ENCODE data around the gene MYBPH.

MYBPH gene, protein sequence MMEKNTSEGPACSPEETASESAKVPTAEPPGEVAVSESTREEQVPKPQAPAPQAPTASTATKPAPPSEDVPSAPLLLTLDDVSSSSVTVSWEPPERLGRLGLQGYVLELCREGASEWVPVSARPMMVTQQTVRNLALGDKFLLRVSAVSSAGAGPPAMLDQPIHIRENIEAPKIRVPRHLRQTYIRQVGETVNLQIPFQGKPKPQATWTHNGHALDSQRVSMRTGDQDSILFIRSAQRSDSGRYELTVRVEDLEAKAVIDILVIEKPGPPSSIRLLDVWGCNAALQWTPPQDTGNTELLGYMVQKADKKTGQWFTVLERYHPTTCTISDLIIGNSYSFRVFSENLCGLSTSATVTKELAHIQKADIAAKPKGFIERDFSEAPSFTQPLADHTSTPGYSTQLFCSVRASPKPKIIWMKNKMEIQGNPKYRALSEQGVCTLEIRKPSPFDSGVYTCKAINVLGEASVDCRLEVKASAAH

DNA sequence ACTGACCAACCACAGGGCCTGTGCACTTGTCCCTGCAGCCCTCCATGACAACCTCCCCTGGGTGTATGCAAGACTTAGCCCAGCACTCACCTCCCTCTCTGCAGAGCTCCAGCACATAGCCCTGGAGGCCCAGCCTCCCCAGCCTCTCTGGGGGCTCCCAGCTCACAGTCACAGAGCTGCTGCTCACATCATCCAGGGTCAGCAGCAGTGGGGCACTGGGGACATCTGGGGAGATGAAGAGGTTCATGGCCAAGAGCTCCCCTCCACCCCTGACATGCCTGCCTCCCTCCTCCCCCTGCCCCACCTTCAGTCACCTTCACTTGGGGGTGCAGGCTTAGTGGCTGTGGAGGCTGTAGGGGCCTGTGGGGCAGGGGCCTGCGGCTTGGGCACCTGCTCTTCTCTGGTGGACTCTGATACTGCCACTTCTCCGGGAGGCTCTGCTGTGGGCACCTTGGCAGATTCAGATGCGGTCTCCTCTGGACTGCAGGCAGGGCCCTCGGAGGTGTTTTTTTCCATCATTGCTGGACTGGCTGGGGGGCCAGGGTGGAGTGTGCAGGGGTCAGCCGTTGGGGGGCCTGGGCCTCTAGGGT, at the start of gene MYBPH:
Gene MYBPH, minus strand, starts transcription at position 590 of the 590 bp plus-strand sequence. Its CDS starts 71 bp downstream, at position 519.
- DNase-seq (ENCODE audit: low read depth in 2 of 2, low spot score in 1 of 2): no peak

DNA sequence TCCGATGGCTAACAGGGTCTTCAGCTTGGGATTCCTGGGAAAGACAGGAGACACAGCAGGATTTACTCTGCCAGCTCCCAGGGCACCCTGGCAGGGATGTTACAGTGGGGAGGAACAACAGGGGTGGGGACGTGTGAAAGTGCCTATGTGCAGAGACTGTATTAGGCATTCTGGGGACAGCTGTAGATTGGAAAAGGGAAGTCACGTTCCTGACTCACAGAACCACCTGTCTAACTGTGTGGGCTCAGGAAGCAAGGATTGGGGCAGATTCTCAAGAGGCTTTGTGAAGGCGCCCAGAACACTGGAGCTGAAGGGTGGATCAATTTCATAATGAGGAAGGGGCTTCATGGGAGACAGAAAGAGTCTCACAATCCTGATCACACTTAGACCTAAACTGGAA, 49.4 kb upstream of the MYBPH start:
- no peak for DNase-seq (ENCODE audit: low read depth in 2 of 2, low spot score in 1 of 2)

DNA sequence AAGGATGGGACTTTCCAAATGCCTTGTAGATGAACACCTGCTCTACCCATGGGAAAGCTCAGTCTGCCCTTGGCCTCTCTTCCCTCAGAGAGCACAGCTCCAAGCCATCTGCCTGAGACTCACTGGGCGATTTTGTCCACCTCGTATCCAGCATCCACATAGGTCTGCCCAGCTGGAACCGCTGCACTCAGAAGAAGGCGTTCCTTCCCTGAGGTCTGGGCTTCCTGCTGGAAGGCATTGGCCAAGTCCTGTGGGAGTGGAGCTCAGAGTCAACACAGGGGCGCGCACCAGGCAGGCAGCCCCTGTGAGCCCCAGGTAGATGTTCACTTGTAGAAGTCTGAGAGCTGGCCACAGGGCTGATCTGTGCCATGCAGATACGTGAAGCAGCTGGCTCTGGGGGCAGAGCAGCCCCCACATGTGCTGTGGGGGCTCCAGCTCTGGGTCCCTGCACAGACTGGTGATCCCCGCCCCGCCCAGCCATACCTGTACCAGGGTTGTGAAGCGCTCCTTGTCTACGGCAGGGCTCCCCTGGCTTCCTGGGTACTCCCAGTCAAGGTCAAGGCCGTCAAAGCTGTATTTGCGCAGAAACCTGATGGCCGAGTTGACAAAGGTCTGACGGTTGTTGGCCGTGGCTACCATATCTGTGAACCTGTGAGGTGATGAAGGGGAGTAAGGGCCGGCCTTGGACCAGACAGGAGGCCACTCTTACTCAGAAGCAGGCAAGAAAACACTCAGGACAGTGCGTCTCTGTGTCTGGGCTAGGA, 47.6 kb upstream of the MYBPH start:
- DNase-seq (ENCODE audit: low read depth in 2 of 2, low spot score in 1 of 2): no peak

DNA sequence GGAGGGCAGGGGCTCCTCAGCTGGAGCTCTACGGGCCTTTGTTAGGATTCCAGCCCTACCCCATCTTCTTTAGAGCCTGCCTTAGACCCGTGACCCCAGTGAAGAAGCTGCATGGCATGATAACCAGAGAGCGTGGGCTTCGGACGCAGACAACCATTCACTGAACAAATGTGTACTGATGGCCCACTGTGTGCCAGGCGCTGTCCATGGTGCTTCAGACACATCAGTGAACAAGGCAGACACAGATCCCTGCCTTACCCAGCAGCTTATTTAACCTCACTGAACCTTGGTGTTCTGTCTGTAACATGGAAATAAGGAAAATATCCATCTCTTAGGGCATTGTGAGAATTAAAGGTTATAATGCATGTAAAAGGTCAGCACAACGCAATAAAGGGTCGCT, 44.3 kb upstream of the MYBPH start:
- DNase-seq (ENCODE audit: low read depth in 2 of 2, low spot score in 1 of 2): no peak

DNA sequence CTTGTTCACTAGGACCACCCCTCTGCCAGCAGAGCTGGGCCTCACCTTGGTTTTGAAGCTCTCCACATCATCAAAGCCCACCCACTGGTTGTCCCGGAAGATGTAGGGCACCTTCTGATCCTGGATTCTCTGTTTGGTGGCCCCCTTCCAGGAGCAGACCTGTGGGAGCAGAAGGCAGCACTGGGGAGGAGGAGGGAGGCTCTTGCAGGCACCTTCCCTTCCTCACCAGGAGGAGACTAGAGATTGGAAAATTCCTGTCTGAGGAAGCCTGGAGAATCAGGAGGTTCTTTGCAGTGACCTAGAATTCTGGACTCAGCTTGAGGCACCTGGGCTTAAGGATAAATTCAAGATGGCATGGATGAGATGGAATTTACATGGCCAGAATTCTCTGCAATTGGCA, 43.5 kb upstream of the MYBPH start:
- DNase-seq (ENCODE audit: low read depth in 2 of 2, low spot score in 1 of 2): no peak

DNA sequence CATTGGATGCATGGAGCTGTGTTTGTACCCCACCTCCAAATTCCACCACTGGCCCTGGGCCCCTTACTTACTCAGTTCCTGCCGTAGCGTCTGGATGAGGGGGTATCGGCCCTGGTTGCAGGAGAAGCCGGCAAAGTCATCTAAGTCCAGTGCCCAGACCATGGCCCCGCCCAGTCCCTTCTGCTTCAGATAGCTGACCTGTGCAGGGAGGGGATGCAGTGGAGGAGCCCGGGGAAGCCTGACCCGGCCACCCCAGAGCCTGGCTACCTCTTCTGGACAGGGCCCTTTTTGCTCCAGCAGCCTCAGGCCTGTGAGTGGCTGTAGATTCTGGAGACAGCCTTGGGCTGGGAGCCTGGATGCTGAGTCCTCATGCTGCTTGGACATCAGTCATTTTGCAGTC, 42.0 kb upstream of the MYBPH start:
- no peak for DNase-seq (ENCODE audit: low read depth in 2 of 2, low spot score in 1 of 2)

DNA sequence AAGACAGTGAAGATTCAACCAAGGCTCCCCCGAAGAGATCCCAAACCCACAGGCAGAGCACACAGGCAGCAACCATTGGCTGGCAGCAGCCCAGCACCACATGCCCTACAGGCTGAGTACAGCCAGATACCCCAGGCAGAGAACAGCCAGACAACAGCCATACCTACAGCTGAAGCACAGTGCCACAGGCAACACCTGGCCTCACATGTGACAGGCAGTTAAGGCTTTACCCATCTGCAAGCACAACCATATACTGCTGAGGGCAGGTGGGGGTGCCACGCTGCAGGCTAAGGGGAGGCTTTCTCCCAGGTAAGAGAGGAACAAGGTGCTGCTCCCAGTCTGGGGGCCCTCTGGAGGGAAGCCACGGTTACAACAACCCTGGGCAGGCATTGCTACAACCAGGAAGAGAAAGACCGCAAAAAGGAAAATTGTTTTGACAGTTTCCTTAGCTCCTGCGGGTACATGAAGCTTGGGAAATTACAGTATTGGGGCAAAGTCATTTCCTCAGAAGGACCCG, 41.6 kb upstream of the MYBPH start:
- DNase-seq (ENCODE audit: low read depth in 2 of 2, low spot score in 1 of 2): no peak

DNA sequence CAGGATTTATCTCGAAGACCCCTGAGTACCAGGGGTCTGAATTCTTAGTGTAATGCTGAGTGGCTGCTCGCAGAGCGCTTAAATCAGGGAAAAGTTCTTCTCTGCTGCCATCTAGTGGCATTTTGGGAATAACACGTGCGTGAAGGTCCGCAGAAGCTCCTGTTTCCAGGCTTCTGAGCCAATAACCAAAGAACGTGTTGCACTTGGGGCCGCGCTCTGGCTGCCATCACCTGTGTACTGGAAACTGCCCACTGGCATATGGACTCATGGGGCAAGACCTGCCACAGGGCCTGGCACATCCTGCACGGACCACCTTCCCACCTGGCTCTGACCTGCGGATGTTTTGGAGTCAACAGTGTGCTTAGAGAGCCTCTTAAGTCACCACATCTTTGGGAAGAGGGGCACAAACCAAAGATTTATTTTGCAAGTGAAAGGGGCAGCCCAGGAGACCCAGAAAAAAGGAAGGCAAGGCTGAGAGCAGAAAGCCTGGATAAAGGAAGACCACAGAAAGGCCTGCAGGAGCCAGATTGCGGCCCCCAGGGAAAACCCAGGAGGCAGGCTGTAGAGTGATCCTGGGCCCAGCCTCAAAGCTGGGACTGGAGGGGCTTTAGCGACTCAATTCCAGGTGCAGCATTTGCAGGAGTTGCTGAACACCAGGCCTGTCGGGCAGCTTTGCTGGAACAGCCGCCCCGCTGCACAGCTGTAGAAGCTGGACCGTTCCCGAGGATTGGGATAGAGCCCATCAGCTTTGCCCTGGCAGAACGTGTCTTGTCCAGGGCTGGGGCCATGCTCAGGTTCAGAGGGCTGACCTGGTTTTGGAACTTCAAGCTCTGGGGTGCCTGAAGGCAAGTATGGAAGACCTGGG, 40.9 kb upstream of the MYBPH start:
- DNase-seq (ENCODE audit: low read depth in 2 of 2, low spot score in 1 of 2): peak; percentile 20 to 28

DNA sequence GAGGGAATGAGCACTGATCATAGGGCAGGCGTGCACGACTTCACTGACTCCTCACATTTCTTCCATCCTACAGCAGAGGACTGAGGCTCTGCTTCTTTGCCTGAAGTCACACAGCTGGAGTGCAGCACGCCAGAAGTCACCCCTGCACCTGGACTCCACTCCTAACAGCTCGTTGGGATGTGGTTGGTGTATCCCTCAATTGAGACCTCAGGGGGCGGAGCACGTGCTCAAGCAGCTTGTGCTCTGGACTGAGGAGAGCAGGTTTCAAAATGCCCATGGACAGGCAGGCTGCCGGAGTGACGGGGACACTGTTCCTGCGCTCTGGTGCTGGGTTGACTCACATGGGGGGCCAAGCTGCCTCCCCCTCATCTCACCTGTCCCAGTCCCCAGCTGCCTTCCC, 39.9 kb upstream of the MYBPH start:
- no peak for DNase-seq (ENCODE audit: low read depth in 2 of 2, low spot score in 1 of 2)

DNA sequence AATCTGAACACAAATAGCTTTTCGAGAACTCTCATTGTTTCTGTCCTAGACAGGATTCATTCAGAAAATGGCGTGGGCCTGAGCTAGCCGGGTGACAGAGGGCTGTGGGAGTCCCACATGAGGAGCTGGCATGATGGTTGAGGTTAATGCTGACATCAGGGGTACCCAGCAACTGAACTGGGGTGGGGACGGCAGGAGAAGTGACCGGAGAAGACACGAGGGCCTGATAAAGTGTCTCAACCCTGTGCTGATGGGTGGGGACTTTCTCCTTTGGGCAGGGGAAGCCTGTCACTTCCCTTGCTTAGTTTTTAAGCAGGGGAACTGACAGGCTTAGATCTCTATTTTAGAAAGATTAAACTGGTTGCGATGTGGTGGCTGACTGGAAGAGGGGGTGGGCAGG, 39.2 kb upstream of the MYBPH start:
- no peak for DNase-seq (ENCODE audit: low read depth in 2 of 2, low spot score in 1 of 2)

DNA sequence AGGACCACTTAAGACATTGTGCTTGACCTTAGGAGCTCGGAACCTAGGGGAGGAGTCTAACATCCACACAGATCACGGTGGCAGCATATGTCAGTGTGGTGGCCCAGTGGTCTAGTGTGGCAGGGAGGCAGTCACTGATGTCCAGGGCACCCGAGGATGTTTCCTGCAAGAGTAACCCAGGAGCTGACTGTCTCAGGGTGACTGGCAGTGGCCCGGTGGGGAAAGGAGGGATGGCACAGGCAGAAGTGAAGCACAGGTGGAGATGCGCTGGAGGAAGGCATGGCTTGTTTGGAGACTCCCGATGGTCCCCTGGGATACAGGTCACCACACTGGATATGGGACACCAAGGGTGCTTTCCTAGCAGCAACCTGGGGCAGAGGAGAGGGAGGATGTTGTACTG, 37.5 kb upstream of the MYBPH start:
- no peak for DNase-seq (ENCODE audit: low read depth in 2 of 2, low spot score in 1 of 2)

DNA sequence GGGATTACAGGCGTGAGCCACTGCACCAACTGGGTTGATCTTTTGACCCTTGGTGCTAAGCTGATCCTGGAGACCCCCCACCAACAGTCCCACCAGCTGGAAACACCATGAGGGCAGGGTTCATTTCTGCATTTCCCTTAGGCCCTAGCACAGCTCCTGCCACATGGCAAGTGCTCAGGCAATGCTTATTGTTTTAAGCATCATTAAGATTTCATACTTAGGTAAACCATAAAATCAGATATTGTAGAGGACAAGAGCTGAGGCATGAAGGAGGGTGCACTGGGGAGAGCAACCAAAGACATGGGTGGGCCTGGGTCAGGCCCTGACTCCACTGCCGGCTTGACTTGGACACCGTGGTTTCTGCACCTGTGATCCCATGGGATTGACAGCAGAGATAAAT, 36.2 kb upstream of the MYBPH start:
- no peak for DNase-seq (ENCODE audit: low read depth in 2 of 2, low spot score in 1 of 2)

DNA sequence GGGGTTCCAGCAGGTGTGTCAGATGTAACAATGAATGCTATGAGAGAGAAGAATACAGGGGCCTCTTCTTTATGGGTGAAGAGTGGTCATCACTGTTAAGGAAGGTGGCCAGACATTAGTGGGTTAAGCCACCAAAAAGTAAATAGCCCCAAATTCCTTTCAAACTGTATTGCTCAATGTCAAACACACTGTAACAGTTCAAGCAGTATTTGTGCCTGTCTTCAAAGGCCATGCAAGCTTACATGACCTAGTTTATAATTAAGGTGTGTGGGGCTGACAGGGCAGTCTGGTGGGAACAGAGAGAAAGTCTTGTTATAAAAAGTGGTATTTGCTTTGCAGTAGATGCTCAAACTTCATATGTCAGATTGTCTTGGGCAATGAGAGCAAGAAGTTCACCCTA, 35.4 kb upstream of the MYBPH start:
- DNase-seq (ENCODE audit: low read depth in 2 of 2, low spot score in 1 of 2): no peak

DNA sequence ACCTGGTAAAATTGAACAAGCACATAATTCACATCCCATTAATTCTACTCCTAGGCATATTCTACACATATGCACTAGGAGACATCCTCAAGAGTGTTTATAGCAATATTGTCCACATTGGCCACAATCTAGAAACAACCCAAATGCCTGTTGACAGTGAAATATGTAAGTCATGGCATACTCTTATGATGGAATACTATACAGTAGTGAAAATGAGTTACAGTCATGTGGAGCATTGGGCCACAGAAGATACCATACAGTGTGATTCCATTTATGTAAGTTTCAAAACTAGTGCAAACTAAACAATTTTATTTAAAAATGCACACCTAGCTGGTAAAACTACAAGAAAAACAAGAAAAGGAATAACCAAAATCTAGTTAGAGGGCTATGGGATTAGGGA, 34.7 kb upstream of the MYBPH start:
- no peak for DNase-seq (ENCODE audit: low read depth in 2 of 2, low spot score in 1 of 2)

DNA sequence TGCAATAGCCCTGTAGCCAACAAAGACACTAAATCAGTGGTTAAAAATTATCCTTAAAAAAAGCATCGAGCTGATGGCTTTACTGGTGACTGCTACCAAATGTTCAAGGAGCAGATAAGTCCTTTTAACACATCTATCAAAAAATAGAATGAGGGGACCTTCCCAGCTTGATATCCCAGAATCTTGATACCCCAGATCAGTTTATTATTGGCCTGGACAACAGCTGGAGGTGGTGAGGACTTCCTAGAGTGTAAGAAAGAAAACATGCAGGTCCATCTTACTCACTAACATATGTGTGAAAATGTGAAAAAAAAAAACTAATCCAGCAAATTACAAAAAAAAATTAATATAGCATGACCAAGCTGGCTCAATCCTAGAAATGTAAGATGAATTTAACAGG, 32.6 kb upstream of the MYBPH start:
- DNase-seq (ENCODE audit: low read depth in 2 of 2, low spot score in 1 of 2): no peak

DNA sequence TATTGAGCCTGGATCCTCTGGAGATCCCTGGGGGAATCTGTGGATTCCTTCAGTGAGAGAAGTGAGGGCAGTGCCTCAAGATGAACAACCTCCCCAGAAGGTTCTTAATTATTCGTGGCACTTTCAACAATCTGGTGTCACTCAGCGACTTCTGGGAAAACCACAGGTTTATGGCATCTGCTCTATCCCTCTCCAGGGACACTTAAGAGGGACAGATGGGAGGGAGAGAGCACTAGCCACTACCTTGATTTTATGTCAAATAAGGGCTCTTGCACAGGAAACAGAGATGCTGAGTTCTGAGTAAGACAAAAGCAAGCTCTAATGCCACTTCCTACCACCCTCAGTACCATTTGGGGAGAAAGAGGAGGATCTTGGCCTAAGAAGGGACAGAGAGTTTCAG, 32.1 kb upstream of the MYBPH start:
- no peak for DNase-seq (ENCODE audit: low read depth in 2 of 2, low spot score in 1 of 2)

DNA sequence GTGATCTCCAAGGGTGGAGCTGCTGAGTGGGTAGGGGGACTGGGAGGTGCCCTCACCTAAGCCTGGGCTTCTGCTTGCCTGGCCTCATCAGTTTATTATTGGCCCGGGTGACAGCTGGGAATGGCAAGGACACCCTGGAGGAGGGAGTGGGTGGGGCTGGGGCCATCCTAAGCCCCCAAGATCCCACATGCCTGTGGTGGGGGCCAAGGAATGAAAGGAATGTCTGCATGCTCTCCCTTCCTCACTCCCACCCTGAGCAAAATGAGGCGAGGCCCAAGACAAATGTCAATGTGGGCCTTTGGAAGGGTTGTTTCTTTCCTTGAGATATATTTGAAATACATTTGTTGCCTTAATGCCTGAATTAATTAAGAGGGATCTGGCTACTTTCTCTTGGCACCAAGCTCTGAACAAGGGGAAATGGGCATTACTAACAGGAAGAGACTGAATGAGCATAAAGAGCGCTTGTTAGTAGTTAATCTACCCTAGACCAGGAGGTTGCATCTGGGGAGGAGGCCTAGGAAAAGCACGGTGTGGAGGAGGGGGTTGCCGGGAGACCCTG, 30.6 kb upstream of the MYBPH start:
- DNase-seq (ENCODE audit: low read depth in 2 of 2, low spot score in 1 of 2): no peak

DNA sequence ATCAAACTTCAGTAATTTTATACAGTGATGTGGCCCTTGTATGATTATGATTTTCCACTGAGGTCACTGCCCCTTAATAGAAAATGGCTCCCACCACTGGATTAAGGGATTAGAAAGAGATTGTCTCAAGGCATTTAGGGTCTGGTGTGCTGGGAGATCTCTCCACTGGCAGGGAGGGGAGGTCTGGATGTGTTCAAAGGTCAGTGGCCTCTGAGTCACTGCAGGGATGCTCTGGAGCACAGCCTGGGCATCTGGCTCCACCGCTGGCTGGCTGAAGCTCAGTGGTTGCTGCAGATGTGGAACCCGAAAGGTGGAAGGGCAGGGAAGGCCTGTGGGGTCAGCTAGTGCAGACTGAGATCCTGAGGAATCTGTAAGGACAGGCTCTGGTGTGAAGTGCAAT, 29.1 kb upstream of the MYBPH start:
- no peak for DNase-seq (ENCODE audit: low read depth in 2 of 2, low spot score in 1 of 2)

DNA sequence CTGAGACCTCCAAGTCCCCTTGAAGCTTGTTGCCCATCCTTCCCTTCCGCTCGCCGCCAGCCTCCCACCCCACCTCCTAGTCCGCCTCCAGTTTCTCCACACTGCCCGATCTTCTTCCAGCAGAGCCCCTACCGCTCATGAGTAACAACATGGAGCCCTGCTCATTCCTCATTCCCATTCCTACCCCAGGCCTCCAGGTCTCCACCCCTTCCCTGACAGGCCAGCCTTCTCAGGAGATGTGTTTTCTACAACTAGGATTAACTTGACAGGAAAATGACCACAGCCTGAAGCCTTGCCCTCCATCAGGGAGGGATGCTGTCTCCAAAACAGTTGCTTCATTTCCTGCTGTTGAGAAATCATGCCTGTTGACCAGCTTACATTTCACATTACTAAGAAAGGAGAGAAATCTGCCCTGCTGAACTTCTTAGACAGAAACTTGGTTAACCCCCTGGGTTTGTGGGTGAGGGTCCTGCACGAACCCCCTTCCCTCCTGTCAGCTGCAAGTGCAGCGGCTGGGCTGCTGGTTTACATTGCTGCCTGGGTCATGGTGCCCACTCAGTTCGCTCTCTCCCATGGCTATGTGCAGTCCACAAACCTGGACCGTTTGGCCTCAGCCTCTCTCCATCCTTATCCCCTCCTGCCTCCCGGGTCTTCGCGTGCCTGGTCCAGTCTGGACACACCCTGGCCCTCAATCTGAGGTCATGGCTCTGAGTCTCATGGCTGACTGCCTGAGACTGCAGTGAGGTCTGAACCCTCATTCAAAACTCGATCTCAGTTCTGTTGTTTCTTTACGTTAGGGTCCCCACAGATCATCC, 27.0 kb upstream of the MYBPH start:
- no peak for DNase-seq (ENCODE audit: low read depth in 2 of 2, low spot score in 1 of 2)

All from stimulated activated CD8-positive, alpha-beta memory T cell treated with anti-CD3 and anti-CD28 coated beads, Interleukin-4, amount 100 ng/mL, for 1 hour (primary cell).